HG03442 (cell line): ENCODE measurements around the gene BNC2.

ENCODE experiments used
- ATAC-seq: cut with Tn5 transposase; IDR thresholded peaks from one replicate; pipeline ENCODE4 v1.9.1; 2021; ENCODE audit warnings: mild to moderate bottlenecking, moderate library complexity; ENCODE audit not compliant: unreplicated experiment

BNC2 gene

GRCh38 chr9:16637911-16638310 is 232.6 kb downstream of the BNC2 start:
- no peak for ATAC-seq

GRCh38 chr9:16637218-16637617 is 233.3 kb downstream of the BNC2 start:
- no peak for ATAC-seq

GRCh38 chr9:16633794-16634193 is 236.7 kb downstream of the BNC2 start:
- ATAC-seq = no peak

DNA sequence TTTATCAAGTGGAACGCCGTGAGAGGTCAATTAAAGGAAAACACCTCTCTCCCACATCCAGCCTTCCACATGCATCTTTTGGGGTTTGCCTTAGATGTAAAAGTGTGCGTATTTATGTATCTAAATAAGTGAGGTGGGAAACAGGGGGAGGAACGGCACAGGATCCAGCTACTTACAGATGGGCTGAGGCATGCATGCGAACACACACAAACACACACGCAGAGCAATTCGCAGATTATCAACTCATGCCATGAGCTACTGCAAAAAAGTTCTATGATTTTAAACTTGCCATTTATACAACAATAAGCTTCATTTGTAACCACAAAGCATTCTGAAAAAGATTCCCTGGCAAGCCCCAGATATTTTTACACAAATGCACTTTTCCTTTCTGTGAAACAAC is 242.1 kb downstream of the BNC2 start:
- ATAC-seq = no peak

GRCh38 chr9:16627967-16628366 is 242.5 kb downstream of the BNC2 start:
- no peak for ATAC-seq

- ATAC-seq = no peak
Observed at GRCh38 chr9:16627521-16627920, 242.9 kb downstream of the BNC2 start.

DNA sequence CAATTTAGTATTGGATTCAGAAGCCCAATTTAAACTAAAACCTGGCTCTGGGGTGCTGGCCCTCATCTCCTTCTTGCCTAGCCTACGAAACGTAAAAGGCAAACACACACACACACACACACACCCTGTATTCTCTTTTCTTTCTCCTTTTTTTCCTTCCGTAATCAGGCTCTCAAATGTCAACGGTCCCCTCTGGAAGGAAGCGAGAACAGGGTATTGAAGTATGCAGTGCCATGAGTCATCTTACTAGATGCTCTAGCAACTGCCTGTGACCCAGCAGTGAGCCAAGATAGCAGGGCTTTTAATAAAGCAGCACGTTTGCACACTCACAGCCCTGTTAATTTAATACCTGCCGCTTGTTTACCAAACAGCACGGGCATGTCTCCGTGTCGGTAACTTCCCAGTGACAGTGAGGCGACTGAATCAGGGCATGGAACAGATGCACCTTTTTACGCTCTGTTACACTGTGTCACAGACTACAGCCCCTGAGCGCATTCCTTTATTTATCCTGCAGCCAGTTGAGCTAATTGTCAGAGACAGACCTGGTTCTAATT is 243.8 kb downstream of the BNC2 start:
- ATAC-seq = no peak

- ATAC-seq = no peak
Observed at GRCh38 chr9:16625811-16626210, 244.7 kb downstream of the BNC2 start.

GRCh38 chr9:16625161-16625631 is 245.3 kb downstream of the BNC2 start:
- no peak for ATAC-seq

GRCh38 chr9:16624744-16625117 is 245.7 kb downstream of the BNC2 start:
- ATAC-seq = no peak

DNA sequence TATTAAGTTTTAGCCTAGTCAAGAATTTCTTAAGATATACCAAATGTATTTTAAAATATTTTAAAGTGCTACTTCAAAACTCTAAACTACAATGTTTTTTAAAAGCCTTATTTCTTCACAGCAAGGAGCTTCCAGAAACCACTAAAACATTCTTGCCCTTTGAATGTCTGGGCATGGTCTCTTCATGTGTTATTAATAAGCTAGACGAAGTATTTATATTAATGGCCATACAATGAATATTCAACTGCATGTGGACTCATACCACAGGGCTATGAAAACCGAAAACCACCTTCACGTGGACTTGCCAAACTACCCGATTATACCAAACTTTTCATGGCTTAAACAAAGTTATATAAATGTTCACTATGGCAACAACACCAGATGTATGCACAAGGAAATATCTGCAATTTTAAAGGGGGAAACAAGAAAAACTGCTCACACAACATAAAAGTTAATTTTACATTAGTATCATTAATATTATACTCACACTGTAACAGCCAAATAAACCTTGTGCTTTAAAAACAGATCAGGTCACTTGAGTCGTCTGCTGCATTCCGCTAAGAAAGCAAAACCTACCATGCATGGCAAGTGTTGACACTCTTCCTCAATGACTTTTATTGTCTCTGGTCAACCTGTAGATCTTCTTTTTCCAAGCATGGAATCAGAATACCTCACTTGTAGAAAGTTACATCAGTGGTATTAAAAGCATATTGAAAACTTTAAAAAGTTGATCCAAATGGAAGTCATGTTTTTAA is 246.3 kb downstream of the BNC2 start:
- ATAC-seq = no peak

GRCh38 chr9:16622541-16622940 is 247.9 kb downstream of the BNC2 start:
- ATAC-seq = no peak

- no peak for ATAC-seq
Observed at GRCh38 chr9:16619914-16620520, 250.5 kb downstream of the BNC2 start.

DNA sequence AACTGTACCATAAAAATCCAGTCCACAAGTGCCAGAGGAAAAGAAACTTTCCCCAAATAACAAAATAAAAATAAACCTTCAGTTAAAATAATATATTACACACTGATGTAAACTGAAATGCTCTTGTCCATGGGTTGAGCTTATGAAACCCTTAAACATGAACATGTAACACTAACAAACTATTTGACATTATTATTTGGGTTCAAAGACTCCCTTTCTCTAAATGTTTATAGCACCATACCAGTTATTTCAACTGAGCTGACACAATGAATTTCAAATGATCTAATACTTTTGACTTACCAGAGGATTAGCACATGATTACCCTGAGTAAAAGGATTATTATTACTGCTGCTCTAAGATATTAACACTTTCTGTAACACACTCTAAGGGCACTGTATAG is 251.1 kb downstream of the BNC2 start:
- ATAC-seq = no peak

GRCh38 chr9:16618524-16618923 is 251.9 kb downstream of the BNC2 start:
- ATAC-seq = no peak

DNA sequence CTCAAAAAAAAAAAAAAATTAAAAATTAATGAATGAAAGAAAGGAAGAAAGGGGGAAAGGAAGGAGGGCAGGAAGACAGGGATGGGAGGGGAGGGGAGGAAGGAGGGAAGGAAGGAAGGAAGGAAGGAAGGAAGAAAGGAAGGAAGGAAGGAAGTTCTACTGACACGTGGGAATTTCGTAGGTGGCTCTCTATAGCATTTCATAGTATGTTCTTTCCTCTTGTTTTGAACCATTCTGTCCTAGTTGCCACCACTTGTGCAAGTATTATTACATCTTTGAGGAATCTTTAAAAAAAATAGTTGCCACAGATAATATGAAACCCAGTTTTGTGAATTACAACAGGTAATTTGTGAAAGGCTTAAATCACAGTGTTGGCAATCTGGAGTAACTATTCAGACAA is 253.8 kb downstream of the BNC2 start:
- no peak for ATAC-seq

- ATAC-seq = no peak
Observed at GRCh38 chr9:16615451-16615850, 255.0 kb downstream of the BNC2 start.

DNA sequence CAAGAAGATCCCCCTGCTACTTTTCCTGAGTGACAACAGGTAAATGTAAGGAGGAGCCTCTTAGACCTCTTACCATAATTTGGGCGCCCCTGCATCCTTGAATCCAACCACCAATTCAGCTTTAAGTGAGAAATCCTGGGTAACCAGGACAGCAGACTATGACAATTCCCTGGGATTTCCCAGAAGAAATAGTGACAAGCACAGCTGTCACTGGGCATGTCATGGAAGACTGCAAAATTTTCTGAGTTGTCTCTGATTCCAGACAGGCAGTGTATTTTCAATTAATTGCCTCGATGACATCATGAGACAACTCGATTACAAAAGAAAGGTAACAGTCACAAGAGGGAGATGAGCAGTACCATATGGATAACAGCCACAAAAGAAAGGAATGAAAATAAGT is 256.9 kb downstream of the BNC2 start:
- ATAC-seq = no peak

GRCh38 chr9:16613051-16613450 is 257.4 kb downstream of the BNC2 start:
- ATAC-seq = no peak

DNA sequence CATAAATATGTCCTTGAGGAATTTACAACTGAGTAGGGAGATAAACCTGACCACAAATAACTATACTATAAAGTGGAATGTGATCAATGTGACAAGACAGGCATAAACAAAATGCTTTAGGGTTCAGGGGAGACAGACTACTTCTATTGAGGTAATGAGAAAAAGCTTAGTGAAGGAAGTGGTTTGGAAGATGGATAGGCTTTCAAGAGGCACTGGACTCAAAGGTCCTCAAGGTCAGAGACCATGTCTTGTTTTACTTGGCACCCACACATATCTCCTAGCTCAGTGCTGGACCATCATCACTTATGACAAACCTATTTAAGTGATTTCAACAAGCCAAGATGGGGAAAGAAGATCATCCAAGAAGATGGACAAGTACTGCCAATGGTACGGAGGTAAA is 257.8 kb downstream of the BNC2 start:
- no peak for ATAC-seq

- ATAC-seq = no peak
Observed at GRCh38 chr9:16611983-16612382, 258.5 kb downstream of the BNC2 start.

GRCh38 chr9:16611001-16611400 is 259.5 kb downstream of the BNC2 start:
- no peak for ATAC-seq
